ENCODE measurements around the gene SNN. TPM values are rescaled to one million over a fixed set of nuclear protein-coding genes. Genes with fewer than 3 reads are reported as not detected.

The SNN gene
- total and polyA plus RNA-seq, 2 donors (not counting 1 experiment from before 2014, with no cell fraction given) = 55.4 to 63.3 TPM

DNA sequence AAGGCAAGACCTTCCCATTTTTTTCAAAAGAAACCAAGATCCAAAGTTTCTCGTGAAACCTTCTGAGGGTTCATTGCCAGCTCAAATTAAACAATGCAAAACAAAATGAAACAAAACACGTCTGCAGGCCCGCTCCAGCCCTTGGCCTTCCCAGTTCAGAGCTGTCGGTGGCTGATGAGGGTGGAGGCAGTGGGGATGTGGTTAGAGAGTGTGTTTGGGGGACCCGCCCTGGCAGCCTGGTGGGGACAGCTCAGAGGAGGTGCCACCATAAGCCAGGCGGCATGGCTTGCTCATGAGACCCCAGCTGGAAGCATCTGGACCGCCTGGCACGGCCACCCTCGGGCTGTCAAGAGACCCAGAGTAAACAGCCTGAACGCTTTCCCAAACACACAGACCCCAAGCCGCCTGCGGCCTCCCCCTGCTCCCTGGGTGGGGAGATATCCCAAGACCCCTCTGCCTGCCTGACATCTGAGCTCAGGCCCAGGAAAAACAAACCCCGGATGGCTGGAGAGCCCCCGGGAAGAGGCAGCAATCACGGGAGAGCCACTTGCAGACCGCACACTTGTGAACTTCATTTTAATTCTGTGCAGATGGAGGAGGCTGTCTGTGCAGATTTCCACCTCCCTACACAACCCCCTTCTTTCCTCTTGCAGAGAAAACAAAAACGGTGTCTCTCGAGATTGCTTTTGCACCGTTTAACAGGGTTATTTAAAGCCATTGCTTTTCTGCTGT, 46.2 kb upstream of the SNN start:
- Mint-ChIP-seq H3K27me3 (no peaks in the 10 kb centered on the region), H3K4me1 (peaks cover 52% of the 10 kb centered on the region), H3K4me3 (peak overlapping the region; percentile 77), H3K9me3 (ENCODE audit: insufficient read depth) (no peaks in the 10 kb centered on the region), H3K27ac (peak overlapping the region; percentile 85)
- intact Hi-C loops (cut with micrococcal nuclease) = loop anchor here (5.0 kb wide), 1 partner anchor 35 kb away; the partner anchor contains the start of gene LITAF
- Histone ChIP-seq H3K27me3 (replicated peaks in 1 of 4; ENCODE audit: control extremely low read depth in 1 of 4, control insufficient read depth in 3 of 4, insufficient read depth in 4 of 4, low read length in 3 of 4) (no peaks in the 10 kb centered on the region), H3K9ac (ENCODE audit: low read length) (peak overlapping the region; percentile 58), H3K4me2 (replicated peaks; ENCODE audit: low read depth, low read length, poor library complexity, severe bottlenecking) (peak overlapping the region; percentile 79), H3K27ac (ENCODE audit: low read length in 2 of 2) (peak overlapping the region; percentile 68 to 84), H3K4me1 (ENCODE audit: control insufficient read depth in 2 of 2, insufficient read depth in 2 of 2, low read length in 2 of 2) (peaks cover 52 to 75% of the 10 kb centered on the region in 2 donors), H3K9me3 (ENCODE audit: control extremely low read depth in 1 of 3, control insufficient read depth in 2 of 3, insufficient read depth in 1 of 3, low read length in 2 of 3) (peaks cover 0 to 14% (median 5%) of the 10 kb centered on the region in 3 donors), H3K4me3 (ENCODE audit: control extremely low read depth in 1 of 5, extremely low read depth in 1 of 5, insufficient read depth in 1 of 5, low read depth in 2 of 5, low read length in 4 of 5) (peak overlapping the region in 4 of 5 experiments; percentile 9 to 63 (median 36)), H3K36me3 (replicated peaks in 1 of 2; ENCODE audit: control extremely low read depth in 1 of 2, control insufficient read depth in 1 of 2, extremely low read depth in 1 of 2, insufficient read depth in 2 of 2, low read length in 1 of 2) (no peaks in the 10 kb centered on the region), H4K20me1 (ENCODE audit: control insufficient read depth, insufficient read depth, low read length, poor library complexity, severe bottlenecking) (no peaks in the 10 kb centered on the region), H2AFZ (ENCODE audit: insufficient read depth, low read depth, low read length, poor library complexity, severe bottlenecking) (peak overlapping the region; percentile 81), H3K79me2 (ENCODE audit: control insufficient read depth, insufficient read depth, low read length) (peaks cover 4% of the 10 kb centered on the region)
- TF ChIP-seq, protein P1, sequence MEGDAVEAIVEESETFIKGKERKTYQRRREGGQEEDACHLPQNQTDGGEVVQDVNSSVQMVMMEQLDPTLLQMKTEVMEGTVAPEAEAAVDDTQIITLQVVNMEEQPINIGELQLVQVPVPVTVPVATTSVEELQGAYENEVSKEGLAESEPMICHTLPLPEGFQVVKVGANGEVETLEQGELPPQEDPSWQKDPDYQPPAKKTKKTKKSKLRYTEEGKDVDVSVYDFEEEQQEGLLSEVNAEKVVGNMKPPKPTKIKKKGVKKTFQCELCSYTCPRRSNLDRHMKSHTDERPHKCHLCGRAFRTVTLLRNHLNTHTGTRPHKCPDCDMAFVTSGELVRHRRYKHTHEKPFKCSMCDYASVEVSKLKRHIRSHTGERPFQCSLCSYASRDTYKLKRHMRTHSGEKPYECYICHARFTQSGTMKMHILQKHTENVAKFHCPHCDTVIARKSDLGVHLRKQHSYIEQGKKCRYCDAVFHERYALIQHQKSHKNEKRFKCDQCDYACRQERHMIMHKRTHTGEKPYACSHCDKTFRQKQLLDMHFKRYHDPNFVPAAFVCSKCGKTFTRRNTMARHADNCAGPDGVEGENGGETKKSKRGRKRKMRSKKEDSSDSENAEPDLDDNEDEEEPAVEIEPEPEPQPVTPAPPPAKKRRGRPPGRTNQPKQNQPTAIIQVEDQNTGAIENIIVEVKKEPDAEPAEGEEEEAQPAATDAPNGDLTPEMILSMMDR (IDR thresholded peaks at IDR 0.05) = no peak
- no peak for TF ChIP-seq EZH2 (IDR thresholded peaks at IDR 0.05; ENCODE audit: borderline replicate concordance, insufficient read depth, low read depth, low read length, poor library complexity, severe bottlenecking)
- WGBS (ENCODE audit: insufficient coverage) = 2% methylated on average over 11 of the region's 19 CpGs
- ChIA-PET POLR2A (interaction anchor here (0.6 to 1.3 kb wide), 4 partner anchors 9 to 365 kb away, joined by 3 to 6 read pairs (median 5); no protein-coding TSS in a partner anchor), CTCF (interaction anchor here (0.5 to 2.6 kb wide), 10 partner anchors 17 to 656 kb away, joined by 3 to 15 read pairs (median 3); partner anchors contain the start of gene LITAF)
- DNase-seq (peak; percentile 54), ATAC-seq (ENCODE audit: low read depth) (peak; percentile 63)

DNA sequence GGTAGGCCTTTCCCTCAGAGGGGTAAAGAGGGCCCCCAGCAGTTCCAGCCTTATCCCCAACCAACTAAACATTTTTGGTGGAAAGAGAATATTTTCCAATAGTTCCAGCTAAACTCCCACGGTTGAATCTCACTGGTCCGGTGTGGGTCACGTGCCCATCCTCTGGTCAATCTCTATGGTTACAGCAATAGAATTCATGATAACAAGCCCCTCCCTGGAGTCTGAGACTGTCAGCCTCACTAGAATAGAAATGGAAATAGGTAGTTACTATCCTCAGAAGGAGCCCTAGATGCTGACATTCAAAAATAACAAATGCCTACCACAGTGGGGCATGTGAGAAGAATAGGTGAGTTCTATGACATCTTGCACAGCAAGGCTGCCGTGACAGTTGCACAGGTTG, 44.0 kb upstream of the SNN start:
- TF ChIP-seq, protein P1 (IDR thresholded peaks at IDR 0.05) = no peak
- Mint-ChIP-seq H3K4me3 (no peak overlapping the region), H3K27me3 (no peaks in the 10 kb centered on the region), H3K9me3 (ENCODE audit: insufficient read depth) (no peaks in the 10 kb centered on the region), H3K27ac (peak overlapping the region; percentile 62), H3K4me1 (peaks cover 52% of the 10 kb centered on the region)
- peaks cover 4% of the 10 kb centered on the region for H3K79me2 ChIP-seq (ENCODE audit: control insufficient read depth, insufficient read depth, low read length)
- H3K27me3 ChIP-seq (replicated peaks in 1 of 4; ENCODE audit: control extremely low read depth in 1 of 4, control insufficient read depth in 3 of 4, insufficient read depth in 4 of 4, low read length in 3 of 4) = no peaks in the 10 kb centered on the region
- ATAC-seq (ENCODE audit: low read depth) (no peak), DNase-seq (no peak)
- POLR2A ChIA-PET = no interaction called here
- 93% methylated on average over 2 of the region's 4 CpGs for WGBS (ENCODE audit: insufficient coverage)
- H2AFZ ChIP-seq (ENCODE audit: insufficient read depth, low read depth, low read length, poor library complexity, severe bottlenecking) = no peak overlapping the region
- H3K4me1 ChIP-seq (ENCODE audit: control insufficient read depth in 2 of 2, insufficient read depth in 2 of 2, low read length in 2 of 2) = peaks cover 52 to 76% of the 10 kb centered on the region in 2 donors
- H4K20me1 ChIP-seq (ENCODE audit: control insufficient read depth, insufficient read depth, low read length, poor library complexity, severe bottlenecking) = no peaks in the 10 kb centered on the region
- H3K36me3 ChIP-seq (replicated peaks in 1 of 2; ENCODE audit: control extremely low read depth in 1 of 2, control insufficient read depth in 1 of 2, extremely low read depth in 1 of 2, insufficient read depth in 2 of 2, low read length in 1 of 2) = no peaks in the 10 kb centered on the region
- peak overlapping the region; percentile 42 for H3K4me2 ChIP-seq (replicated peaks; ENCODE audit: low read depth, low read length, poor library complexity, severe bottlenecking)
- intact Hi-C loops (cut with micrococcal nuclease) = loop anchor here (5.0 kb wide), 1 partner anchor 37 kb away; the partner anchor contains the start of gene LITAF
- no peak overlapping the region for H3K9ac ChIP-seq (ENCODE audit: low read length)
- peaks cover 0 to 14% (median 5%) of the 10 kb centered on the region in 3 donors for H3K9me3 ChIP-seq (ENCODE audit: control extremely low read depth in 1 of 3, control insufficient read depth in 2 of 3, insufficient read depth in 1 of 3, low read length in 2 of 3)
- CTCF ChIA-PET = interaction anchor here (0.7 to 1.2 kb wide), 2 partner anchors 92 to 597 kb away, joined by 3 read pairs; no protein-coding TSS in a partner anchor
- H3K4me3 ChIP-seq (ENCODE audit: control extremely low read depth in 1 of 5, extremely low read depth in 1 of 5, insufficient read depth in 1 of 5, low read depth in 2 of 5, low read length in 4 of 5) = no peak overlapping the region
- H3K27ac ChIP-seq (ENCODE audit: low read length in 2 of 2) = peak overlapping the region in 1 of 2 donors; percentile 43

Measured in B cell (primary cell).